GM23338 (cell line): ENCODE results near the gene SLC37A1. TPM values are rescaled to one million over a fixed set of nuclear protein-coding genes. Genes with fewer than 3 reads are reported as not detected.

Experiments
- ATAC-seq: fragments of 200-7000 bp; cut with Tn5 transposase; 3 replicates; pipeline ENCODE4 v1.9.1; 2020
- DNase-seq: peaks from one replicate; pipeline ENCODE4 v3.0.0-alpha.2; 2015; ENCODE audit warnings: low spot score
- H2AFZ ChIP-seq: fragments of 200-600 bp; sonication (generic); 2 replicates; pipeline ENCODE4 v1.8.0; 2016; ENCODE audit warnings: antibody characterized with exemption, mild to moderate bottlenecking, moderate library complexity
- H3F3A ChIP-seq: fragments of 200-600 bp; sonication (generic); replicated peaks from 2 replicates; pipeline ENCODE4 v1.8.0; 2017; ENCODE audit warnings: antibody characterized with exemption, mixed run types, low read depth
- H3K27ac ChIP-seq: fragments of 200-600 bp; sonication (generic); 2 replicates; pipeline ENCODE4 v1.6.1; 2016; ENCODE audit warnings: low read depth
- H3K27me3 ChIP-seq: fragments of 200-600 bp; sonication (generic); 2 replicates; pipeline ENCODE4 v1.8.0; 2016; ENCODE audit warnings: mild to moderate bottlenecking, mixed run types, moderate library complexity; ENCODE audit not compliant: insufficient read depth
- H3K36me3 ChIP-seq: fragments of 200-600 bp; sonication (generic); 2 replicates; pipeline ENCODE4 v1.8.0; 2016; ENCODE audit warnings: mild to moderate bottlenecking; ENCODE audit not compliant: insufficient read depth
- H3K4me1 ChIP-seq: fragments of 200-600 bp; sonication (generic); 2 replicates; pipeline ENCODE4 v1.8.0; 2016; ENCODE audit warnings: mild to moderate bottlenecking, moderate library complexity; ENCODE audit not compliant: insufficient read depth
- H3K4me2 ChIP-seq: fragments of 200-600 bp; sonication (generic); 2 replicates; pipeline ENCODE4 v1.7.1; 2017; ENCODE audit warnings: mixed run types
- H3K4me3 ChIP-seq: fragments of 200-600 bp; sonication (generic); 2 replicates; pipeline ENCODE4 v1.6.1; 2016; ENCODE audit warnings: mixed run types
- H3K79me2 ChIP-seq: fragments of 200-600 bp; sonication (generic); replicated peaks from 2 replicates; pipeline ENCODE4 v1.8.0; 2017; ENCODE audit warnings: mild to moderate bottlenecking; ENCODE audit not compliant: insufficient read depth
- H3K9me2 ChIP-seq: fragments of 200-600 bp; sonication (generic); 2 replicates; pipeline ENCODE4 v1.8.0; 2017; ENCODE audit not compliant: insufficient read depth
- H4K20me1 ChIP-seq: fragments of 200-600 bp; sonication (generic); replicated peaks from 2 replicates; pipeline ENCODE4 v1.8.0; 2017; ENCODE audit warnings: mild to moderate bottlenecking; ENCODE audit not compliant: insufficient read depth
- H3K27ac Mint-ChIP-seq: 2 replicates; pipeline ENCODE4 v1.8.0; 2020; ENCODE audit warnings: inconsistent platforms, mild to moderate bottlenecking, moderate library complexity, mixed read lengths
- H3K27me3 Mint-ChIP-seq: 3 replicates; pipeline ENCODE4 v1.8.0; 2022; ENCODE audit warnings: low read depth, mild to moderate bottlenecking, moderate library complexity, mixed read lengths, inconsistent platforms; ENCODE audit not compliant: insufficient read depth, poor library complexity
- H3K36me3 Mint-ChIP-seq: 3 replicates; pipeline ENCODE4 v1.8.0; 2021; ENCODE audit warnings: low read depth, mild to moderate bottlenecking, inconsistent platforms, moderate library complexity, mixed read lengths
- H3K4me1 Mint-ChIP-seq: 3 replicates; pipeline ENCODE4 v1.8.0; 2020; ENCODE audit warnings: mild to moderate bottlenecking, inconsistent platforms, mixed read lengths
- H3K4me3 Mint-ChIP-seq: 3 replicates; pipeline ENCODE4 v1.8.0; 2021; ENCODE audit warnings: moderate library complexity, mild to moderate bottlenecking, inconsistent platforms, mixed read lengths
- H3K9me3 Mint-ChIP-seq: 3 replicates; pipeline ENCODE4 v1.8.0; 2020; ENCODE audit warnings: moderate library complexity, mild to moderate bottlenecking, inconsistent platforms, mixed read lengths
- CREB1 ChIP-seq: fragments of 250-450 bp; sonication (Bioruptor Pico); IDR thresholded peaks from 2 replicates; pipeline ENCODE4 v1.5.0; 2020; ENCODE audit warnings: low read depth, mild to moderate bottlenecking, moderate library complexity
- ETS1 ChIP-seq: IDR thresholded peaks from 2 replicates; pipeline ENCODE4 v1.6.1; 2016; ENCODE audit warnings: antibody characterized with exemption
- EZH2 ChIP-seq: fragments of 200-600 bp; sonication (generic); IDR thresholded peaks from one replicate; pipeline ENCODE4 v1.8.0; 2017; ENCODE audit warnings: antibody characterized with exemption, mild to moderate bottlenecking, low read depth; ENCODE audit not compliant: unreplicated experiment
- EZH2phosphoT487 ChIP-seq: fragments of 200-600 bp; sonication (generic); IDR thresholded peaks from one replicate; pipeline ENCODE4 v1.8.1; 2018; ENCODE audit warnings: antibody characterized with exemption; ENCODE audit not compliant: unreplicated experiment
- JUNB ChIP-seq: IDR thresholded peaks from one replicate; pipeline ENCODE4 v1.6.1; 2016; ENCODE audit warnings: antibody characterized with exemption; ENCODE audit not compliant: unreplicated experiment
- NANOG ChIP-seq: IDR thresholded peaks from 2 replicates; pipeline ENCODE4 v1.6.1; 2016; ENCODE audit warnings: antibody characterized with exemption, borderline replicate concordance
- REST ChIP-seq: IDR thresholded peaks from one replicate; pipeline ENCODE4 v1.6.1; 2018; ENCODE audit warnings: antibody characterized with exemption; ENCODE audit not compliant: unreplicated experiment
- STAT1 ChIP-seq: IDR thresholded peaks from one replicate; pipeline ENCODE4 v1.6.1; 2016; ENCODE audit warnings: antibody characterized with exemption; ENCODE audit not compliant: unreplicated experiment
- ZNF114 ChIP-seq: fragments of 250-450 bp; sonication (Bioruptor Pico); IDR thresholded peaks from 2 replicates; pipeline ENCODE4 v1.5.0; 2020; ENCODE audit warnings: mild to moderate bottlenecking, moderate library complexity
- ZNF462 ChIP-seq: fragments of 250-450 bp; sonication (Bioruptor Pico); IDR thresholded peaks from 2 replicates; pipeline ENCODE4 v1.5.0; 2020; ENCODE audit warnings: mild to moderate bottlenecking, moderate library complexity
- polyA plus RNA-seq: library from polyadenylated mRNA; unstranded; fragments of >200 nt; fragmentation: Nextera tagmentation; extraction: Ambion mirVana; gene quantifications from 2 replicates; pipeline ENCODE4 v1.2.1, GENCODE V29; 2016
- total RNA-seq: library from RNA; depleted of rRNA; stranded (reverse); fragments of >200 nt; shearing (Covaris generic); gene quantifications from 2 replicates; pipeline ENCODE4 v1.2.3, GENCODE V29; 2014

Gene SLC37A1
- total and polyA plus RNA-seq, 2 experiments from 2014 or later: 14.0 to 30.3 TPM

- TF ChIP-seq CREB1 (CRISPR knock-in tag) (no peak), ETS1 (no peak), NANOG (no peak), ZNF114 (CRISPR knock-in tag) (no peak), STAT1 (no peak), JUNB (no peak), REST (no peak), EZH2phosphoT487 (no peak)
Observed at GRCh38 chr21:42465008-42465802, 48.4 kb upstream of the SLC37A1 start (continued).

- H3K27ac ChIP-seq: no peak overlapping the region
- peaks cover 7% of the 10 kb centered on the region for H3K27me3 Mint-ChIP-seq
- H3K9me3 Mint-ChIP-seq: peaks cover under 1% of the 10 kb centered on the region; the same call in 1 of the 3 replicates
- no peaks in the 10 kb centered on the region for H3K36me3 ChIP-seq
- H3K27me3 ChIP-seq: no peaks in the 10 kb centered on the region
- H2AFZ ChIP-seq: no peak overlapping the region
- H3K4me3 Mint-ChIP-seq: no peak overlapping the region
- no peak overlapping the region for H3K4me3 ChIP-seq
- ATAC-seq (no peak), DNase-seq (no peak)
- no peaks in the 10 kb centered on the region for H3F3A ChIP-seq
- H3K79me2 ChIP-seq: no peaks in the 10 kb centered on the region
- H3K4me1 Mint-ChIP-seq: peaks cover 52% of the 10 kb centered on the region
- H4K20me1 ChIP-seq: no peaks in the 10 kb centered on the region
- H3K36me3 Mint-ChIP-seq: no peaks in the 10 kb centered on the region; the same call in 2 of the 3 replicates
- no peak overlapping the region for H3K27ac Mint-ChIP-seq
- no peak overlapping the region for H3K4me2 ChIP-seq
- H3K4me1 ChIP-seq: peaks cover 25% of the 10 kb centered on the region
- H3K9me2 ChIP-seq: peaks cover 5% of the 10 kb centered on the region; the same call in 1 of the 2 replicates
- TF ChIP-seq STAT1: no peak
- TF ChIP-seq REST: no peak
- TF ChIP-seq EZH2: no peak
- TF ChIP-seq ZNF462: no peak
- no peak for TF ChIP-seq CREB1 (CRISPR knock-in tag)
Observed at GRCh38 chr21:42465803-42466127, 47.9 kb upstream of the SLC37A1 start.
